H9 (cell line): ENCODE data around the gene WFDC1. TPM values are rescaled to one million over a fixed set of nuclear protein-coding genes. Genes with fewer than 3 reads are reported as not detected.

ENCODE experiments used
- DNase-seq: peaks from one replicate; pipeline ENCODE4 v3.0.0-alpha.2; 2017
- H2AFZ ChIP-seq: one replicate; pipeline ENCODE4 v1.6.1; 2013; ENCODE audit warnings: mild to moderate bottlenecking, low read length, control low read depth, moderate library complexity
- H2AK5ac ChIP-seq: 2 replicates; pipeline ENCODE4 v1.6.1; 2013; ENCODE audit warnings: low read length, control low read depth, mixed read lengths; ENCODE audit not compliant: insufficient read length
- H2BK120ac ChIP-seq: one replicate; pipeline ENCODE4 v1.6.1; 2013; ENCODE audit warnings: low read depth, mild to moderate bottlenecking, low read length, control low read depth, inconsistent platforms; ENCODE audit not compliant: poor library complexity, severe bottlenecking
- H2BK12ac ChIP-seq: 2 replicates; pipeline ENCODE4 v1.6.1; 2013; ENCODE audit warnings: low read length, control low read depth, mixed read lengths, low read depth; ENCODE audit not compliant: insufficient read length
- H2BK15ac ChIP-seq: 2 replicates; pipeline ENCODE4 v1.6.1; 2013; ENCODE audit warnings: low read depth, low read length, control low read depth
- H2BK20ac ChIP-seq: one replicate; pipeline ENCODE4 v1.6.1; 2013; ENCODE audit warnings: low read depth, mild to moderate bottlenecking, low read length, control low read depth, inconsistent platforms; ENCODE audit not compliant: poor library complexity, severe bottlenecking
- H2BK5ac ChIP-seq: 2 replicates; pipeline ENCODE4 v1.6.1; 2013; ENCODE audit warnings: low read length, control low read depth, mixed read lengths; ENCODE audit not compliant: insufficient read length
- H3K14ac ChIP-seq: 2 replicates; pipeline ENCODE4 v1.6.1; 2013; ENCODE audit warnings: low read length, control low read depth; ENCODE audit not compliant: insufficient read depth
- H3K18ac ChIP-seq: 2 replicates; pipeline ENCODE4 v1.6.1; 2013; ENCODE audit warnings: low read depth, mild to moderate bottlenecking, mixed read lengths, low read length, control low read depth; ENCODE audit not compliant: insufficient read length
- H3K23ac ChIP-seq: 2 replicates; pipeline ENCODE4 v1.6.1; 2013; ENCODE audit warnings: low read length, control low read depth, mixed read lengths, low read depth; ENCODE audit not compliant: insufficient read length
- H3K23me2 ChIP-seq: 2 replicates; pipeline ENCODE4 v1.6.1; 2013; ENCODE audit warnings: low read depth, mild to moderate bottlenecking, mixed read lengths, low read length, control low read depth; ENCODE audit not compliant: insufficient read length, poor library complexity, severe bottlenecking
- H3K27ac ChIP-seq: 2 replicates; pipeline ENCODE4 v1.5.1; 2013; ENCODE audit warnings: low read length, control low read depth, mixed read lengths, low read depth; ENCODE audit not compliant: insufficient read length
- H3K27me3 ChIP-seq: 2 replicates; pipeline ENCODE4 v1.6.1; 2013; ENCODE audit warnings: low read length, control low read depth, inconsistent platforms; ENCODE audit not compliant: insufficient read depth
- H3K4ac ChIP-seq: 2 replicates; pipeline ENCODE4 v1.6.1; 2013; ENCODE audit warnings: low read depth, mild to moderate bottlenecking, control low read depth, inconsistent platforms, low read length, moderate library complexity
- H3K4me1 ChIP-seq: 2 replicates; pipeline ENCODE4 v1.6.1; 2013; ENCODE audit warnings: low read length, control low read depth, inconsistent platforms; ENCODE audit not compliant: insufficient read depth
- H3K4me2 ChIP-seq: 2 replicates; pipeline ENCODE4 v1.6.1; 2013; ENCODE audit warnings: low read length, control low read depth, mixed read lengths; ENCODE audit not compliant: insufficient read length, insufficient read depth
- H3K56ac ChIP-seq: 2 replicates; pipeline ENCODE4 v1.6.1; 2013; ENCODE audit warnings: low read depth, mild to moderate bottlenecking, mixed read lengths, low read length, control low read depth; ENCODE audit not compliant: insufficient read length
- H3K79me1 ChIP-seq: 2 replicates; pipeline ENCODE4 v1.6.1; 2013; ENCODE audit warnings: low read depth, mild to moderate bottlenecking, moderate library complexity, low read length, control low read depth, inconsistent platforms; ENCODE audit not compliant: insufficient read depth, poor library complexity, severe bottlenecking
- H3K79me2 ChIP-seq: 2 replicates; pipeline ENCODE4 v1.6.1; 2013; ENCODE audit warnings: low read length, control low read depth, inconsistent platforms; ENCODE audit not compliant: insufficient read depth
- H3K9ac ChIP-seq: 2 replicates; pipeline ENCODE4 v1.6.1; 2013; ENCODE audit warnings: low read length, control low read depth, mixed read lengths; ENCODE audit not compliant: insufficient read length; ENCODE audit errors: extremely low read depth
- H3K9me3 ChIP-seq: one replicate; pipeline ENCODE4 v1.6.1; 2013; ENCODE audit warnings: low read depth, low read length, inconsistent platforms; ENCODE audit not compliant: control insufficient read depth
- H3T11ph ChIP-seq: one replicate; pipeline ENCODE4 v1.6.1; 2013; ENCODE audit warnings: mild to moderate bottlenecking, low read length, control low read depth, inconsistent platforms
- H4K20me1 ChIP-seq: one replicate; pipeline ENCODE4 v1.6.1; 2013; ENCODE audit not compliant: control insufficient read depth, insufficient read length, insufficient read depth
- H4K5ac ChIP-seq: 2 replicates; pipeline ENCODE4 v1.6.1; 2013; ENCODE audit warnings: low read depth, mild to moderate bottlenecking, mixed read lengths, low read length, control low read depth; ENCODE audit not compliant: insufficient read length
- H4K8ac ChIP-seq: replicated peaks from 2 replicates; pipeline ENCODE4 v1.6.1; 2013; ENCODE audit warnings: low read length, control low read depth, mixed read lengths, low read depth; ENCODE audit not compliant: insufficient read length
- H4K91ac ChIP-seq: 2 replicates; pipeline ENCODE4 v1.6.1; 2013; ENCODE audit warnings: low read depth, mild to moderate bottlenecking, moderate library complexity, mixed read lengths, low read length, control low read depth; ENCODE audit not compliant: insufficient read length
- H3K27ac Mint-ChIP-seq, 3 experiments: 2 replicates in 2 of 3; 3 replicates in 1 of 3; pipeline ENCODE4 v1.8.0; 2020 to 2021; ENCODE audit warnings: mixed read lengths in 3 of 3, mild to moderate bottlenecking in 1 of 3, moderate library complexity in 1 of 3
- H3K27me3 Mint-ChIP-seq: 2 replicates; pipeline ENCODE4 v1.8.0; 2021; ENCODE audit warnings: low read depth, mild to moderate bottlenecking, moderate library complexity, mixed read lengths
- H3K36me3 Mint-ChIP-seq, 3 experiments: 2 replicates in 2 of 3; 3 replicates in 1 of 3; pipeline ENCODE4 v1.8.0; 2020 to 2021; ENCODE audit warnings: low read depth in 3 of 3, mixed read lengths in 3 of 3; ENCODE audit not compliant: insufficient read depth in 1 of 3
- H3K4me1 Mint-ChIP-seq, 2 experiments: 2 replicates each; pipeline ENCODE4 v1.8.0; 2020; ENCODE audit warnings: mixed read lengths in 2 of 2
- H3K4me3 Mint-ChIP-seq, 2 experiments: 2 replicates in 1 of 2; 3 replicates in 1 of 2; pipeline ENCODE4 v1.8.0; 2020 to 2021; ENCODE audit warnings: mild to moderate bottlenecking in 2 of 2, mixed read lengths in 2 of 2, moderate library complexity in 1 of 2
- H3K9me3 Mint-ChIP-seq, 2 experiments: 2 replicates in 1 of 2; 3 replicates in 1 of 2; pipeline ENCODE4 v1.8.0; 2020; ENCODE audit warnings: mild to moderate bottlenecking in 2 of 2, mixed read lengths in 2 of 2, moderate library complexity in 1 of 2
- WGBS: extraction: QIAGEN DNeasy Blood & Tissue Kit; methylation state at CpG from one replicate; pipeline ENCODE4 v1.1.7; 2013; ENCODE audit warnings: missing lambda C conversion rate, low lambda C conversion rate, mixed read lengths; ENCODE audit not compliant: insufficient read length; ENCODE audit errors: extremely low coverage; 5-methylcytosine and 5-hydroxymethylcytosine counted together
- total RNA-seq: library from RNA; stranded (reverse); gene quantifications from 2 replicates; pipeline ENCODE4 v1.2.1, GENCODE V29; 2021
- TF ChIP-seq, protein P1 (sequence below): fragments of 200-600 bp; sonication (generic); conservative IDR thresholded peaks from 3 replicates; pipeline ENCODE4 v1.8.0; 2021; ENCODE audit warnings: antibody characterized with exemption, mild to moderate bottlenecking

The WFDC1 gene
- total RNA-seq, 1 experiment from 2014 or later: 0.24 TPM

DNA sequence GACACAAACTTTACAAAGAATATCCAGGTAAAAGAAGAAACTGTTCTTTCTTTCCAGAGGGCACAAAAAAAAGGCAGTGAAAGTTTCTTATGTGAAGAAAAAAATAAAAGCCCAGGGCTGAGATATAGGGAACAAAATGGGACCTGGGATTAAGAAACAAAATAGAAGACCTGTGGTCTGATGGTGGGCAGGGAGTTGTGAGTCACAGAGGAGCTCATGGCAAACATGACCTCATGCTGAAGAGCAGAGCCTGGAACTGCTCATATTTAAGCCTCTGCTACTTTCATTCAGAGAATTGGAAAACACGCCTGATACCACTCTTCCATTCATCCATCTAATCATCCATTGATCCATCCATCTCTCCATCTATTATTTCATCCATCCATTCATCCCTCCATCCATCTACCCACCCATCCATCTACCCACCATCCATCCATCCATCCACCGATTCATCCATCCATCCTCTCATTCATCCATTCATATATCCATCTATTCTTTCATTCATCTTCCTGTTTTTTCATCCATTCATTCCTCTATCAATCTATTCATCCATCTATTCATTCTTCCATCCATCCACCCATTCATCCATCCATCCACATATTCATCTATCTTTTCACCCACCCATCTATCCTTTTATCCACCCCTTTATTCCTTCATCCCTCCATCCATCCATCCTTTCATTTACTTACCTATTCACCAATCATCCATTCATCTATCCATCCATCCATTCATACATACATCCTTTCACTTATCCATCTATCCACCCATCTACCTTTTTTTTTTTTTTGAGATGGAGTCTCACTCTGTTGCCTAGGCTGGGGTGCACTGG, 30.0 kb downstream of the WFDC1 start:
- no peak overlapping the region for H2BK120ac ChIP-seq
- H3K27ac ChIP-seq: no peak overlapping the region
- no peak overlapping the region for H2BK12ac ChIP-seq
- no peak overlapping the region for H2BK15ac ChIP-seq
- no peak overlapping the region for H3K4ac ChIP-seq
- no peak overlapping the region for H2BK5ac ChIP-seq
- no peak overlapping the region for H2AFZ ChIP-seq
- H3K4me1 ChIP-seq: no peaks in the 10 kb centered on the region
- H4K91ac ChIP-seq: no peak overlapping the region
- H3K79me1 ChIP-seq: no peaks in the 10 kb centered on the region
- peaks cover under 1 to 1% of the 10 kb centered on the region in 2 experiments; a peak in 2 of 4 replicates for H3K4me1 Mint-ChIP-seq
- peaks cover 5% of the 10 kb centered on the region for H3K27me3 Mint-ChIP-seq
- no peak overlapping the region for H3K4me3 Mint-ChIP-seq
- H4K8ac ChIP-seq: no peak overlapping the region
- H3K56ac ChIP-seq: no peak overlapping the region
- no peak overlapping the region for H3K18ac ChIP-seq
- 100% methylated on average over 1 of the region's 2 CpGs for WGBS
- no peak overlapping the region for H3T11ph ChIP-seq
- H3K79me2 ChIP-seq: no peaks in the 10 kb centered on the region
- H3K14ac ChIP-seq: no peak overlapping the region
- no peaks in the 10 kb centered on the region for H3K9me3 ChIP-seq
- TF ChIP-seq, protein P1, sequence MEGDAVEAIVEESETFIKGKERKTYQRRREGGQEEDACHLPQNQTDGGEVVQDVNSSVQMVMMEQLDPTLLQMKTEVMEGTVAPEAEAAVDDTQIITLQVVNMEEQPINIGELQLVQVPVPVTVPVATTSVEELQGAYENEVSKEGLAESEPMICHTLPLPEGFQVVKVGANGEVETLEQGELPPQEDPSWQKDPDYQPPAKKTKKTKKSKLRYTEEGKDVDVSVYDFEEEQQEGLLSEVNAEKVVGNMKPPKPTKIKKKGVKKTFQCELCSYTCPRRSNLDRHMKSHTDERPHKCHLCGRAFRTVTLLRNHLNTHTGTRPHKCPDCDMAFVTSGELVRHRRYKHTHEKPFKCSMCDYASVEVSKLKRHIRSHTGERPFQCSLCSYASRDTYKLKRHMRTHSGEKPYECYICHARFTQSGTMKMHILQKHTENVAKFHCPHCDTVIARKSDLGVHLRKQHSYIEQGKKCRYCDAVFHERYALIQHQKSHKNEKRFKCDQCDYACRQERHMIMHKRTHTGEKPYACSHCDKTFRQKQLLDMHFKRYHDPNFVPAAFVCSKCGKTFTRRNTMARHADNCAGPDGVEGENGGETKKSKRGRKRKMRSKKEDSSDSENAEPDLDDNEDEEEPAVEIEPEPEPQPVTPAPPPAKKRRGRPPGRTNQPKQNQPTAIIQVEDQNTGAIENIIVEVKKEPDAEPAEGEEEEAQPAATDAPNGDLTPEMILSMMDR: no peak
- no peak for DNase-seq
- no peak overlapping the region for H3K27ac Mint-ChIP-seq
- no peak overlapping the region for H4K5ac ChIP-seq
- H3K9me3 Mint-ChIP-seq: no peaks in the 10 kb centered on the region
- no peaks in the 10 kb centered on the region for H4K20me1 ChIP-seq
- H3K36me3 Mint-ChIP-seq: no peaks in the 10 kb centered on the region
- no peak overlapping the region for H2BK20ac ChIP-seq
- H3K27me3 ChIP-seq: no peaks in the 10 kb centered on the region
- H3K4me2 ChIP-seq: no peak overlapping the region
- H3K23me2 ChIP-seq: no peaks in the 10 kb centered on the region
- no peak overlapping the region for H2AK5ac ChIP-seq
- H3K9ac ChIP-seq: no peak overlapping the region
- H3K23ac ChIP-seq: no peak overlapping the region
